Activated effector memory CD4-positive, alpha-beta T cell treated with anti-CD3 and anti-CD28 coated beads, Interleukin-2, amount 50 U/mL, for 16 hours (primary cell): ENCODE results near the gene FARP2.
"Not testable (repeated sequence)": the region's sequence is repeated elsewhere in the genome, so short reads cannot be mapped to it uniquely, and the experiment has no call there.

Source experiments
- DNase-seq: peaks from one replicate; pipeline ENCODE4 v3.0.0-alpha.2; 2020

The FARP2 gene

GRCh38 chr2:241355983-241356870, at the start of gene FARP2:
FARP2 (plus strand) TSS chr2:241356285; CDS start chr2:241373108, 16,823 bp downstream.
- peak; percentile 99 for DNase-seq

- no peak for DNase-seq
Observed at GRCh38 chr2:241307055-241307454, 49.0 kb upstream of the FARP2 start.

- no peak for DNase-seq
Observed at GRCh38 chr2:241308267-241308666, 47.8 kb upstream of the FARP2 start.

GRCh38 chr2:241308832-241309500, 47.1 kb upstream of the FARP2 start:
- DNase-seq, result no peak

GRCh38 chr2:241309684-241310117, 46.4 kb upstream of the FARP2 start:
- peak; percentile 85 for DNase-seq

GRCh38 chr2:241310917-241311566, 45.0 kb upstream of the FARP2 start:
- DNase-seq, result no peak

GRCh38 chr2:241312082-241312481, 44.0 kb upstream of the FARP2 start:
- DNase-seq, result no peak

GRCh38 chr2:241313543-241314095, 42.5 kb upstream of the FARP2 start:
- no peak for DNase-seq

GRCh38 chr2:241314226-241315092, 41.6 kb upstream of the FARP2 start:
- no peak for DNase-seq

GRCh38 chr2:241315093-241315878, 40.8 kb upstream of the FARP2 start, which contains the start of gene HDLBP:
HDLBP (minus strand) TSS chr2:241315672; CDS start chr2:241266869, 48,803 bp downstream.
- DNase-seq, result peak; percentile 100

- peak; percentile 91 for DNase-seq
Observed at GRCh38 chr2:241315879-241316631, 40.0 kb upstream of the FARP2 start, which contains the start of gene SEPTIN2. SEPTIN2 (plus strand) TSS chr2:241315925; CDS start chr2:241324233, 8,308 bp downstream.

GRCh38 chr2:241316825-241317224, 39.3 kb upstream of the FARP2 start:
- DNase-seq, result no peak

GRCh38 chr2:241317391-241317790, 38.7 kb upstream of the FARP2 start:
- no peak for DNase-seq

GRCh38 chr2:241318830-241319229, 37.3 kb upstream of the FARP2 start:
- not testable (repeated sequence) for DNase-seq

- no peak for DNase-seq
Observed at GRCh38 chr2:241320394-241320793, 35.7 kb upstream of the FARP2 start.

- no peak for DNase-seq
Observed at GRCh38 chr2:241321033-241321432, 35.1 kb upstream of the FARP2 start.

- DNase-seq, result no peak
Observed at GRCh38 chr2:241321886-241322285, 34.2 kb upstream of the FARP2 start.

- no peak for DNase-seq
Observed at GRCh38 chr2:241323778-241324177, 32.3 kb upstream of the FARP2 start.

- DNase-seq, result no peak
Observed at GRCh38 chr2:241324775-241325174, 31.3 kb upstream of the FARP2 start.

- DNase-seq, result no peak
Observed at GRCh38 chr2:241325257-241325656, 30.8 kb upstream of the FARP2 start.
